Large intestine (tissue), 3 donors: ENCODE measurements around the gene FOSL2. TPM values are rescaled to one million over a fixed set of nuclear protein-coding genes. Genes with fewer than 3 reads are reported as not detected.

Source experiments
- DNase-seq, 2 donors: peaks; one replicate each; pipeline versions ENCODE4 v3.0.0 to v3.0.0-alpha.2; 2013
- H3K27ac ChIP-seq: one replicate; pipeline ENCODE4 v1.5.1; 2013; ENCODE audit warnings: low read length
- H3K27me3 ChIP-seq: 2 replicates; pipeline ENCODE4 v1.6.1; 2013; ENCODE audit warnings: low read length; ENCODE audit not compliant: control insufficient read depth, insufficient read depth
- H3K36me3 ChIP-seq: 2 replicates; pipeline ENCODE4 v1.6.1; 2013; ENCODE audit warnings: low read length; ENCODE audit not compliant: control insufficient read depth, insufficient read depth
- H3K4me1 ChIP-seq: one replicate; pipeline ENCODE4 v1.6.1; 2013; ENCODE audit warnings: low read length; ENCODE audit not compliant: control insufficient read depth, insufficient read depth
- H3K4me3 ChIP-seq: one replicate; pipeline ENCODE4 v1.5.1; 2013; ENCODE audit warnings: low read length
- H3K9me3 ChIP-seq: one replicate; pipeline ENCODE4 v1.6.1; 2013; ENCODE audit warnings: mild to moderate bottlenecking, low read depth, low read length, moderate library complexity; ENCODE audit not compliant: control insufficient read depth
- WGBS: methylation state at CpG from one replicate; pipeline ENCODE4 v1.1.5; 2013; ENCODE audit warnings: low lambda C conversion rate; ENCODE audit not compliant: insufficient coverage; 5-methylcytosine and 5-hydroxymethylcytosine counted together
- polyA plus RNA-seq: library from polyadenylated mRNA; unstranded; fragments of 120-200 nt; gene quantifications from one replicate; pipeline ENCODE4 v1.2.1, GENCODE V29; 2013

Gene FOSL2
- polyA plus RNA-seq, 1 donor, result 57.5 TPM

GRCh38 chr2:28465148-28465885, 72.7 kb downstream of the FOSL2 start:
- Histone ChIP-seq H3K36me3 (no peaks in the 10 kb centered on the region), H3K4me3 (no peak overlapping the region), H3K9me3 (no peaks in the 10 kb centered on the region), H3K27ac (peak overlapping the region; percentile 16), H3K27me3 (no peaks in the 10 kb centered on the region), H3K4me1 (peaks cover 7% of the 10 kb centered on the region)
- WGBS, result 90% methylated on average over 2 of the region's 8 CpGs
- DNase-seq, result peak; percentile 23 to 54

Other genes with a start within 250 kb of the FOSL2 start
- 3.2 TPM for gene PLB1, start 103.2 kb downstream of the FOSL2 start, polyA plus RNA-seq